HEK293 (cell line): ENCODE data around the gene BLM.

Source experiments
- CTCF ChIA-PET: fragments of 350-600 bp; formaldehyde crosslinking; extraction: SDS; loops from one replicate; lab custom pipeline; 2021; ENCODE audit warnings: antibody characterized with exemption; lab: Yijun Ruan, JAX
- POLR2A ChIA-PET: fragments of 300-600 bp; formaldehyde crosslinking; extraction: SDS; loops from one replicate; lab custom pipeline; 2020; ENCODE audit warnings: antibody characterized with exemption, inconsistent platforms; lab: Yijun Ruan, JAX
- H3K27ac ChIP-seq: fragments of 200-500 bp; sonication (Bioruptor generic); 2 replicates; pipeline ENCODE4 v1.5.1; 2014; ENCODE audit warnings: low read depth, low read length, control low read depth, inconsistent platforms; ENCODE audit errors: extremely low read depth
- H3K36me3 ChIP-seq, 2 experiments: fragments of 200-500 bp in 1 of 2; sonication (Bioruptor generic) in 1 of 2; 1 replicate in 1 of 2; 2 replicates in 1 of 2; pipeline ENCODE4 v1.5.1; 2014 to 2017; ENCODE audit warnings: inconsistent platforms in 2 of 2, low read length in 2 of 2; ENCODE audit not compliant: control insufficient read depth in 2 of 2, insufficient read depth in 1 of 2
- H3K4me1 ChIP-seq: fragments of 200-500 bp; sonication (Bioruptor generic); 2 replicates; pipeline ENCODE4 v1.5.1; 2014; ENCODE audit warnings: mild to moderate bottlenecking, low read length, inconsistent platforms; ENCODE audit not compliant: control insufficient read depth, insufficient read depth
- H3K4me3 ChIP-seq: 2 replicates; pipeline ENCODE4 v1.5.1; 2011; ENCODE audit warnings: low read depth, mild to moderate bottlenecking, control low read depth, low read length, moderate library complexity
- H3K9me3 ChIP-seq: fragments of 200-500 bp; sonication (Bioruptor generic); 2 replicates; pipeline ENCODE4 v1.5.1; 2014; ENCODE audit warnings: low read depth, low read length, inconsistent platforms; ENCODE audit not compliant: control insufficient read depth, insufficient read depth
- BCL11A ChIP-seq: fragments of 450-650 bp; formaldehyde crosslinking; IDR thresholded peaks from 2 replicates; pipeline ENCODE4 v1.5.1; 2016; ENCODE audit warnings: low read depth, missing biosample characterization, missing genetic modification characterization
- CTCF ChIP-seq: fragments of 450-650 bp; formaldehyde crosslinking; IDR thresholded peaks from 2 replicates; pipeline ENCODE4 v1.5.1; 2016; ENCODE audit warnings: missing biosample characterization, missing genetic modification characterization
- HOXD13 ChIP-seq: sonication (generic); formaldehyde crosslinking; IDR thresholded peaks from 2 replicates; pipeline ENCODE4 v1.8.0; 2022; ENCODE audit warnings: missing genetic modification reagents, borderline replicate concordance
- KLF17 ChIP-seq: fragments of 450-650 bp; formaldehyde crosslinking; IDR thresholded peaks from 2 replicates; pipeline ENCODE4 v1.5.1; 2016; ENCODE audit warnings: missing biosample characterization, missing genetic modification characterization
- MYNN ChIP-seq: fragments of 450-650 bp; formaldehyde crosslinking; IDR thresholded peaks from 2 replicates; pipeline ENCODE4 v1.5.1; 2016; ENCODE audit warnings: missing biosample characterization, missing genetic modification characterization, borderline replicate concordance
- REST ChIP-seq: fragments of 450-650 bp; formaldehyde crosslinking; IDR thresholded peaks from 2 replicates; pipeline ENCODE4 v1.5.1; 2016; ENCODE audit warnings: missing biosample characterization, missing genetic modification characterization
- SCRT1 ChIP-seq: fragments of 450-650 bp; formaldehyde crosslinking; IDR thresholded peaks from 2 replicates; pipeline ENCODE4 v1.5.1; 2016; ENCODE audit warnings: missing biosample characterization, missing genetic modification characterization, borderline replicate concordance
- SP2 ChIP-seq: fragments of 450-650 bp; formaldehyde crosslinking; IDR thresholded peaks from 2 replicates; pipeline ENCODE4 v1.5.1; 2016; ENCODE audit warnings: missing biosample characterization, missing genetic modification characterization
- SP3 ChIP-seq: fragments of 450-650 bp; formaldehyde crosslinking; IDR thresholded peaks from 2 replicates; pipeline ENCODE4 v1.5.1; 2016; ENCODE audit warnings: missing biosample characterization, missing genetic modification characterization
- WT1 ChIP-seq: fragments of 450-650 bp; formaldehyde crosslinking; IDR thresholded peaks from 2 replicates; pipeline ENCODE4 v1.5.1; 2016; ENCODE audit warnings: missing biosample characterization, missing genetic modification characterization
- ZFHX2 ChIP-seq: fragments of 450-650 bp; formaldehyde crosslinking; conservative IDR thresholded peaks from 2 replicates; pipeline ENCODE4 v1.5.1; 2016; ENCODE audit warnings: missing biosample characterization, missing genetic modification characterization
- ZNF148 ChIP-seq: fragments of 450-650 bp; formaldehyde crosslinking; IDR thresholded peaks from 2 replicates; pipeline ENCODE4 v1.5.0; 2017; ENCODE audit warnings: missing biosample characterization, missing genetic modification characterization, borderline replicate concordance
- ZNF19 ChIP-seq: fragments of 450-650 bp; formaldehyde crosslinking; IDR thresholded peaks from 2 replicates; pipeline ENCODE4; 2016; ENCODE audit warnings: missing biosample characterization, missing genetic modification characterization, low read depth
- ZNF366 ChIP-seq: fragments of 450-650 bp; formaldehyde crosslinking; conservative IDR thresholded peaks from 2 replicates; pipeline ENCODE4 v1.5.1; 2016; ENCODE audit warnings: missing biosample characterization, missing genetic modification characterization
- ZNF660 ChIP-seq: fragments of 450-650 bp; IDR thresholded peaks from 2 replicates; pipeline ENCODE4 v1.5.1; 2018; ENCODE audit warnings: missing biosample characterization, mild to moderate bottlenecking, missing genetic modification characterization
- ZNF677 ChIP-seq: fragments of 450-650 bp; IDR thresholded peaks from 2 replicates; pipeline ENCODE4 v1.5.0; 2018; ENCODE audit warnings: missing biosample characterization, mild to moderate bottlenecking, missing genetic modification characterization, moderate library complexity
- ZNF768 ChIP-seq: fragments of 450-650 bp; formaldehyde crosslinking; IDR thresholded peaks from 2 replicates; pipeline ENCODE4 v1.5.1; 2018; ENCODE audit warnings: missing biosample characterization, mild to moderate bottlenecking, missing genetic modification characterization
- ZNF791 ChIP-seq: fragments of 450-650 bp; formaldehyde crosslinking; IDR thresholded peaks from 2 replicates; pipeline ENCODE4 v1.5.1; 2016; ENCODE audit warnings: missing biosample characterization, missing genetic modification characterization
- ZNF792 ChIP-seq: fragments of 450-650 bp; formaldehyde crosslinking; IDR thresholded peaks from 2 replicates; pipeline ENCODE4 v1.5.1; 2016; ENCODE audit warnings: missing biosample characterization, missing genetic modification characterization
- ZSCAN23 ChIP-seq: fragments of 450-650 bp; formaldehyde crosslinking; IDR thresholded peaks from 2 replicates; pipeline ENCODE4 v1.5.1; 2016; ENCODE audit warnings: missing biosample characterization, missing genetic modification characterization

BLM gene

GRCh38 chr15:90780916-90781315 is 63.8 kb downstream of the BLM start:
- Histone ChIP-seq H3K27ac (no peak overlapping the region), H3K4me1 (no peaks in the 10 kb centered on the region), H3K36me3 (peaks cover 36 to 68% of the 10 kb centered on the region in 2 experiments), H3K4me3 (no peak overlapping the region), H3K9me3 (no peaks in the 10 kb centered on the region)
- no peak for TF ChIP-seq MYNN (tag by site-specific recombination)
- no peak for TF ChIP-seq ZNF366
- TF ChIP-seq KLF17 (tag by site-specific recombination), result no peak
- no peak for TF ChIP-seq ZNF660
- TF ChIP-seq ZNF791 (tag by site-specific recombination), result no peak
- no peak for TF ChIP-seq HOXD13 (CRISPR knock-in tag)
- TF ChIP-seq ZNF677 (tag by site-specific recombination), result no peak
- CTCF ChIA-PET, result no interaction called here
- POLR2A ChIA-PET, result no interaction called here

- POLR2A ChIA-PET, result no interaction called here
- CTCF ChIA-PET, result interaction anchor here (0.7 to 1.3 kb wide), 4 partner anchors 17 to 463 kb away, joined by 3 to 4 read pairs (median 3); no protein-coding TSS in a partner anchor
- no peak overlapping the region for H3K4me3 ChIP-seq
- H3K27ac ChIP-seq, result no peak overlapping the region
- H3K4me1 ChIP-seq, result no peaks in the 10 kb centered on the region
- no peak for TF ChIP-seq ZNF19 (tag by site-specific recombination)
- no peak for TF ChIP-seq BCL11A (tag by site-specific recombination)
- TF ChIP-seq CTCF (tag by site-specific recombination), result no peak
- TF ChIP-seq WT1 (tag by site-specific recombination), result no peak
- no peak for TF ChIP-seq SP3 (tag by site-specific recombination)
- no peak for TF ChIP-seq ZFHX2
- TF ChIP-seq REST (tag by site-specific recombination), result no peak
- TF ChIP-seq ZNF768 (tag by site-specific recombination), result no peak
- no peak for TF ChIP-seq SCRT1
- TF ChIP-seq SP2 (tag by site-specific recombination), result no peak
- TF ChIP-seq ZSCAN23 (tag by site-specific recombination), result no peak
- TF ChIP-seq ZNF792 (tag by site-specific recombination), result no peak
- TF ChIP-seq ZNF148 (tag by site-specific recombination), result no peak
- peaks cover 37 to 69% of the 10 kb centered on the region in 2 experiments for H3K36me3 ChIP-seq
- no peaks in the 10 kb centered on the region for H3K9me3 ChIP-seq
These were observed 65.3 kb downstream of the BLM start for GRCh38 chr15:90782442-90782841.
